Measurements from ENCODE around the gene ATP1A3. TPM values are rescaled to one million over a fixed set of nuclear protein-coding genes. Genes with fewer than 3 reads are reported as not detected.

ATP1A3 gene
- total and polyA plus RNA-seq, 2 of the 13 experiments (the other 11 are each of a cell fraction or from before 2014, with no cell fraction given): 0.01 to 0.04 TPM

DNA sequence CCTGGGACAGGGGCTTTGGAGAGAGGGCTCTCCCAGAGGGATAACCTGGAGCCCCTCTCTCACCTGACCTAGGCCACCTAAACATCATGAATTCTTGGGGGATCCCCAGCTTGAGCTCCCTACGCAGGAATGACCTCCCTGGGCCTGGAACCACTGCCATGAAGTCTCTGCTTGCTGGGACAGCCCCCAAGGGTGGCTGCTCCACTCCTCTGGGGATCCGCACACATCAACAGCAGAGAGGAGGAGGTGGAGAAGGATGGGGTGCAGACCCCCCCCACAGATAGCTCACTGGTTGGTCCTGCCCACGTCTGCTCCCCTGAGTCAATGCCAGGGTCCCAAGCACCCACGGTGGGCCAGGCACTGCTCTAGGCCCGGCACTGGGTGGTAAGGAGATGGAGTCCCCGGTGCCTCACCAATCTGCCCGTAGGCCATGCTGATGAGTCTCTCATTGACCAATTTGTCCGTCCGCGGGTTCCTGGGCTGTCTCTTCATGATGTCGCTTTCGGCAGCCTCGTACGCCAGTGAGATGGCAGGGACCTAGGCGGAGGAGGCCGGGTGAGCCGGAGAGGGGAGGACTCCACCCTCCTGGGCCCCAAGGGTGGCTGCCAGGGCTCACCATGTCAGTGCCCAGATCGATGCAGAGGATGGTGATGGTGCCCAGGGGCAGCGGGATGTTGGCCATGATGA, 24.1 kb downstream of the ATP1A3 start:
- H4K20me1 ChIP-seq (ENCODE audit: insufficient read depth, low read length): no peaks in the 10 kb centered on the region
- H3K4me2 ChIP-seq (ENCODE audit: low read depth, low read length): no peak overlapping the region
- TF ChIP-seq ZNF616 (CRISPR knock-in tag; IDR thresholded peaks at IDR 0.05; ENCODE audit: low read depth) (no peak), PAX8 (CRISPR knock-in tag; IDR thresholded peaks at IDR 0.05; ENCODE audit: borderline replicate concordance) (no peak), DMAP1 (CRISPR knock-in tag; IDR thresholded peaks at IDR 0.05) (no peak), RNF2 (conservative IDR thresholded peaks at IDR 0.05; ENCODE audit: low read depth) (no peak), FUBP1 (CRISPR knock-in tag; IDR thresholded peaks at IDR 0.05; ENCODE audit: borderline replicate concordance) (no peak)
- TF ChIP-seq, protein P1, sequence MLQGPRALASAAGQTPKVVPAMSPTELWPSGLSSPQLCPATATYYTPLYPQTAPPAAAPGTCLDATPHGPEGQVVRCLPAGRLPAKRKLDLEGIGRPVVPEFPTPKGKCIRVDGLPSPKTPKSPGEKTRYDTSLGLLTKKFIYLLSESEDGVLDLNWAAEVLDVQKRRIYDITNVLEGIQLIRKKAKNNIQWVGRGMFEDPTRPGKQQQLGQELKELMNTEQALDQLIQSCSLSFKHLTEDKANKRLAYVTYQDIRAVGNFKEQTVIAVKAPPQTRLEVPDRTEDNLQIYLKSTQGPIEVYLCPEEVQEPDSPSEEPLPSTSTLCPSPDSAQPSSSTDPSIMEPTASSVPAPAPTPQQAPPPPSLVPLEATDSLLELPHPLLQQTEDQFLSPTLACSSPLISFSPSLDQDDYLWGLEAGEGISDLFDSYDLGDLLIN (CRISPR knock-in tag; IDR thresholded peaks at IDR 0.05; ENCODE audit: borderline replicate concordance): no peak
- TF ChIP-seq, protein P2, sequence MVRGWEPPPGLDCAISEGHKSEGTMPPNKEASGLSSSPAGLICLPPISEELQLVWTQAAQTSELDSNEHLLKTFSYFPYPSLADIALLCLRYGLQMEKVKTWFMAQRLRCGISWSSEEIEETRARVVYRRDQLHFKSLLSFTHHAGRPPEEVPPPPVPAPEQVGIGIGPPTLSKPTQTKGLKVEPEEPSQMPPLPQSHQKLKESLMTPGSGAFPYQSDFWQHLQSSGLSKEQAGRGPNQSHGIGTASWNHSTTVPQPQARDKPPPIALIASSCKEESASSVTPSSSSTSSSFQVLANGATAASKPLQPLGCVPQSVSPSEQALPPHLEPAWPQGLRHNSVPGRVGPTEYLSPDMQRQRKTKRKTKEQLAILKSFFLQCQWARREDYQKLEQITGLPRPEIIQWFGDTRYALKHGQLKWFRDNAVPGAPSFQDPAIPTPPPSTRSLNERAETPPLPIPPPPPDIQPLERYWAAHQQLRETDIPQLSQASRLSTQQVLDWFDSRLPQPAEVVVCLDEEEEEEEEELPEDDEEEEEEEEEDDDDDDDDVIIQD (CRISPR knock-in tag; IDR thresholded peaks at IDR 0.05; ENCODE audit: low read depth): no peak
- H3K27ac ChIP-seq (ENCODE audit: extremely low read length, insufficient read depth, low read length): no peak overlapping the region
- ATAC-seq: no peak
- CTCF ChIA-PET (ENCODE audit: low intra/inter-chr PET ratio, low total read pairs): no interaction called here
- no peak overlapping the region for H3K9ac ChIP-seq (ENCODE audit: insufficient read depth, low read depth, low read length)
- no peak for FAIRE-seq
- 36% methylated on average over 7 of the region's 19 CpGs for WGBS (ENCODE audit: low lambda C conversion rate)
- H3K79me2 ChIP-seq (ENCODE audit: insufficient read depth, low read length): no peaks in the 10 kb centered on the region
- no peak overlapping the region for H3K4me3 ChIP-seq (replicated peaks in 1 of 3; ENCODE audit: insufficient read depth in 1 of 3, low read depth in 2 of 3, low read length in 3 of 3)
- H3K27me3 ChIP-seq (ENCODE audit: control insufficient read depth in 1 of 2, insufficient read depth in 2 of 2, low read length in 2 of 2): peaks cover 12 to 55% of the 10 kb centered on the region in 2 experiments; a peak in 4 of 5 replicates
- in situ Hi-C loops (cut with HindIII; ENCODE audit: extremely low pct_ligation_motif_present, low pct_unique_long_range_greater_than_20kb): no loop called here
- no peak overlapping the region for H2AFZ ChIP-seq (ENCODE audit: low read length)
- intact Hi-C loops (cut with micrococcal nuclease; ENCODE audit: unreplicated experiment): no loop called here
- no peak for DNase-seq (ENCODE audit: low spot score)
- H3K36me3 ChIP-seq (replicated peaks in 1 of 2; ENCODE audit: control insufficient read depth in 1 of 2, insufficient read depth in 2 of 2, low read length in 2 of 2): no peaks in the 10 kb centered on the region
- no TSS peak for BruUV-seq (replicated peaks)
- no peaks in the 10 kb centered on the region for H3K4me1 ChIP-seq (ENCODE audit: insufficient read depth, low read length)
- POLR2A ChIA-PET: no interaction called here
- no peaks in the 10 kb centered on the region for H3K9me3 ChIP-seq (ENCODE audit: low read length)

Measured in HepG2 (cell line).